HEK293 (cell line): ENCODE data around the gene AATK.

Source experiments
- CTCF ChIA-PET: fragments of 350-600 bp; formaldehyde crosslinking; extraction: SDS; loops from one replicate; lab custom pipeline; 2021; ENCODE audit warnings: antibody characterized with exemption; lab: Yijun Ruan, JAX
- POLR2A ChIA-PET: fragments of 300-600 bp; formaldehyde crosslinking; extraction: SDS; loops from one replicate; lab custom pipeline; 2020; ENCODE audit warnings: antibody characterized with exemption, inconsistent platforms; lab: Yijun Ruan, JAX
- H3K27ac ChIP-seq: fragments of 200-500 bp; sonication (Bioruptor generic); 2 replicates; pipeline ENCODE4 v1.5.1; 2014; ENCODE audit warnings: low read depth, low read length, control low read depth, inconsistent platforms; ENCODE audit errors: extremely low read depth
- H3K36me3 ChIP-seq, 2 experiments: fragments of 200-500 bp in 1 of 2; sonication (Bioruptor generic) in 1 of 2; 1 replicate in 1 of 2; 2 replicates in 1 of 2; pipeline ENCODE4 v1.5.1; 2014 to 2017; ENCODE audit warnings: inconsistent platforms in 2 of 2, low read length in 2 of 2; ENCODE audit not compliant: control insufficient read depth in 2 of 2, insufficient read depth in 1 of 2
- H3K4me1 ChIP-seq: fragments of 200-500 bp; sonication (Bioruptor generic); 2 replicates; pipeline ENCODE4 v1.5.1; 2014; ENCODE audit warnings: mild to moderate bottlenecking, low read length, inconsistent platforms; ENCODE audit not compliant: control insufficient read depth, insufficient read depth
- H3K4me3 ChIP-seq: 2 replicates; pipeline ENCODE4 v1.5.1; 2011; ENCODE audit warnings: low read depth, mild to moderate bottlenecking, control low read depth, low read length, moderate library complexity
- H3K9me3 ChIP-seq: fragments of 200-500 bp; sonication (Bioruptor generic); 2 replicates; pipeline ENCODE4 v1.5.1; 2014; ENCODE audit warnings: low read depth, low read length, inconsistent platforms; ENCODE audit not compliant: control insufficient read depth, insufficient read depth
- GLIS2 ChIP-seq: fragments of 450-650 bp; formaldehyde crosslinking; IDR thresholded peaks from 2 replicates; pipeline ENCODE4 v1.5.1; 2016; ENCODE audit warnings: missing biosample characterization, missing genetic modification characterization
- PBX3 ChIP-seq: sonication (generic); formaldehyde crosslinking; IDR thresholded peaks from 2 replicates; pipeline ENCODE4 v1.8.1; 2022; ENCODE audit warnings: mild to moderate bottlenecking, moderate library complexity, missing genetic modification reagents
- PRDM4 ChIP-seq: fragments of 450-650 bp; formaldehyde crosslinking; IDR thresholded peaks from 2 replicates; pipeline ENCODE4 v1.5.1; 2017; ENCODE audit warnings: missing biosample characterization, missing genetic modification characterization
- RBAK ChIP-seq: fragments of 450-650 bp; formaldehyde crosslinking; IDR thresholded peaks from 2 replicates; pipeline ENCODE4 v1.5.1; 2016; ENCODE audit warnings: missing biosample characterization, missing genetic modification characterization
- SP2 ChIP-seq: fragments of 450-650 bp; formaldehyde crosslinking; IDR thresholded peaks from 2 replicates; pipeline ENCODE4 v1.5.1; 2016; ENCODE audit warnings: missing biosample characterization, missing genetic modification characterization
- SP7 ChIP-seq: fragments of 450-650 bp; formaldehyde crosslinking; IDR thresholded peaks from 2 replicates; pipeline ENCODE4 v1.5.1; 2016; ENCODE audit warnings: missing biosample characterization, missing genetic modification characterization
- ZBTB11 ChIP-seq: fragments of 450-650 bp; formaldehyde crosslinking; conservative IDR thresholded peaks from 2 replicates; pipeline ENCODE4 v1.5.1; 2016; ENCODE audit warnings: low read depth, missing biosample characterization, missing genetic modification characterization
- ZBTB20 ChIP-seq: fragments of 450-650 bp; formaldehyde crosslinking; IDR thresholded peaks from 2 replicates; pipeline ENCODE4 v1.5.1; 2016; ENCODE audit warnings: missing biosample characterization, missing genetic modification characterization
- ZFP41 ChIP-seq: fragments of 450-650 bp; formaldehyde crosslinking; IDR thresholded peaks from 2 replicates; pipeline ENCODE4 v1.5.1; 2016; ENCODE audit warnings: missing biosample characterization, missing genetic modification characterization, borderline replicate concordance
- ZNF280C ChIP-seq: fragments of 450-650 bp; formaldehyde crosslinking; IDR thresholded peaks from 2 replicates; pipeline ENCODE4 v1.5.1; 2016; ENCODE audit warnings: missing biosample characterization, missing genetic modification characterization
- ZNF324 ChIP-seq: fragments of 450-650 bp; formaldehyde crosslinking; IDR thresholded peaks from 2 replicates; pipeline ENCODE4 v1.5.1; 2016; ENCODE audit warnings: missing biosample characterization, missing genetic modification characterization
- ZNF394 ChIP-seq: fragments of 450-650 bp; formaldehyde crosslinking; IDR thresholded peaks from 2 replicates; pipeline ENCODE4 v1.5.1; 2016; ENCODE audit warnings: missing biosample characterization, missing genetic modification characterization, mild to moderate bottlenecking, moderate library complexity, borderline replicate concordance
- ZNF404 ChIP-seq: fragments of 450-650 bp; formaldehyde crosslinking; IDR thresholded peaks from 2 replicates; pipeline ENCODE4 v1.5.1; 2017; ENCODE audit warnings: missing biosample characterization, missing genetic modification characterization
- ZNF416 ChIP-seq: fragments of 450-650 bp; formaldehyde crosslinking; IDR thresholded peaks from 2 replicates; pipeline ENCODE4 v1.5.1; 2016; ENCODE audit warnings: missing biosample characterization, missing genetic modification characterization
- ZNF426 ChIP-seq: fragments of 450-650 bp; formaldehyde crosslinking; IDR thresholded peaks from 2 replicates; pipeline ENCODE4 v1.5.1; 2017; ENCODE audit warnings: missing biosample characterization, missing genetic modification characterization, mild to moderate bottlenecking, inconsistent platforms, moderate library complexity
- ZNF433 ChIP-seq: fragments of 450-650 bp; formaldehyde crosslinking; IDR thresholded peaks from 2 replicates; pipeline ENCODE4 v1.5.1; 2016; ENCODE audit warnings: missing biosample characterization, missing genetic modification characterization, low read depth
- ZNF560 ChIP-seq: fragments of 450-650 bp; formaldehyde crosslinking; IDR thresholded peaks from 2 replicates; pipeline ENCODE4 v1.5.1; 2017; ENCODE audit warnings: missing biosample characterization, missing genetic modification characterization, borderline replicate concordance
- ZNF600 ChIP-seq: fragments of 450-650 bp; formaldehyde crosslinking; IDR thresholded peaks from 2 replicates; pipeline ENCODE4 v1.5.1; 2016; ENCODE audit warnings: missing biosample characterization, missing genetic modification characterization
- ZNF629 ChIP-seq: fragments of 450-650 bp; formaldehyde crosslinking; IDR thresholded peaks from 2 replicates; pipeline ENCODE4 v1.5.1; 2017; ENCODE audit warnings: missing biosample characterization, missing genetic modification characterization
- ZNF776 ChIP-seq: fragments of 450-650 bp; formaldehyde crosslinking; IDR thresholded peaks from 2 replicates; pipeline ENCODE4 v1.5.0; 2017; ENCODE audit warnings: missing biosample characterization, missing genetic modification characterization, borderline replicate concordance
- ZNF777 ChIP-seq: fragments of 450-650 bp; formaldehyde crosslinking; IDR thresholded peaks from 2 replicates; pipeline ENCODE4 v1.5.1; 2017; ENCODE audit warnings: missing biosample characterization, missing genetic modification characterization, borderline replicate concordance
- ZNF843 ChIP-seq: fragments of 450-650 bp; formaldehyde crosslinking; IDR thresholded peaks from 2 replicates; pipeline ENCODE4 v1.5.1; 2016; ENCODE audit warnings: missing biosample characterization, missing genetic modification characterization
- ZSCAN5A ChIP-seq: fragments of 450-650 bp; formaldehyde crosslinking; IDR thresholded peaks from 2 replicates; pipeline ENCODE4 v1.5.1; 2016; ENCODE audit warnings: missing biosample characterization, missing genetic modification characterization

The AATK gene

GRCh38 chr17:81158688-81159590 is 7.1 kb downstream of the AATK start:
- H3K9me3 ChIP-seq: no peaks in the 10 kb centered on the region
- no peak for TF ChIP-seq PBX3 (CRISPR knock-in tag)
- TF ChIP-seq ZNF777 (tag by site-specific recombination): no peak
- no peak for TF ChIP-seq ZNF629 (tag by site-specific recombination)
- no peak for TF ChIP-seq ZBTB20 (tag by site-specific recombination)
- TF ChIP-seq SP2: no peak
- no peak for TF ChIP-seq ZNF416 (tag by site-specific recombination)
- no peak for TF ChIP-seq ZNF426 (tag by site-specific recombination)
- TF ChIP-seq ZNF776: no peak
- no peak for TF ChIP-seq GLIS2
- no peak for TF ChIP-seq PRDM4 (tag by site-specific recombination)
- no peak for TF ChIP-seq SP7
- no peak for TF ChIP-seq ZNF394 (tag by site-specific recombination)
- no peak for TF ChIP-seq ZNF560 (tag by site-specific recombination)
- no peak for TF ChIP-seq RBAK (tag by site-specific recombination)
- TF ChIP-seq ZNF600 (tag by site-specific recombination): no peak
- TF ChIP-seq ZSCAN5A (tag by site-specific recombination): no peak
- no peak for TF ChIP-seq ZFP41
- no peak for TF ChIP-seq ZNF433
- no peak overlapping the region for H3K27ac ChIP-seq
- CTCF ChIA-PET: interaction anchor here (0.7 to 1.0 kb wide), 2 partner anchors 11 to 583 kb away, joined by 3 to 4 read pairs; no protein-coding TSS in a partner anchor
- no peaks in the 10 kb centered on the region for H3K4me1 ChIP-seq
- H3K4me3 ChIP-seq: no peak overlapping the region
- POLR2A ChIA-PET: no interaction called here
- no peaks in the 10 kb centered on the region for H3K36me3 ChIP-seq

GRCh38 chr17:81157848-81158687 is 8.0 kb downstream of the AATK start:
- Histone ChIP-seq H3K36me3 (no peaks in the 10 kb centered on the region), H3K9me3 (no peaks in the 10 kb centered on the region), H3K4me1 (no peaks in the 10 kb centered on the region), H3K4me3 (no peak overlapping the region), H3K27ac (no peak overlapping the region)
- ChIA-PET CTCF (interaction anchor here (0.7 to 1.0 kb wide), 2 partner anchors 10 to 582 kb away, joined by 3 to 4 read pairs; no protein-coding TSS in a partner anchor), POLR2A (no interaction called here)
- TF ChIP-seq ZNF843 (tag by site-specific recombination) (no peak), ZNF404 (no peak), ZNF324 (tag by site-specific recombination) (no peak), ZBTB11 (tag by site-specific recombination) (no peak), ZNF280C (tag by site-specific recombination) (no peak)
